HL-60/S4 treated with phorbol 12-myristate 13-acetate at 8.2 ng/mL for 4 days and 3 days (cell line): ENCODE data around the gene DNAH6.

ENCODE experiments used
- in situ Hi-C: fragments of 300-500 bp; cut with MboI; formaldehyde crosslinking; loops from 2 replicates; pipeline ENCODE4 v1.15.0; 2022; ENCODE audit warnings: low sequenced_read_pairs

The DNAH6 gene

DNA sequence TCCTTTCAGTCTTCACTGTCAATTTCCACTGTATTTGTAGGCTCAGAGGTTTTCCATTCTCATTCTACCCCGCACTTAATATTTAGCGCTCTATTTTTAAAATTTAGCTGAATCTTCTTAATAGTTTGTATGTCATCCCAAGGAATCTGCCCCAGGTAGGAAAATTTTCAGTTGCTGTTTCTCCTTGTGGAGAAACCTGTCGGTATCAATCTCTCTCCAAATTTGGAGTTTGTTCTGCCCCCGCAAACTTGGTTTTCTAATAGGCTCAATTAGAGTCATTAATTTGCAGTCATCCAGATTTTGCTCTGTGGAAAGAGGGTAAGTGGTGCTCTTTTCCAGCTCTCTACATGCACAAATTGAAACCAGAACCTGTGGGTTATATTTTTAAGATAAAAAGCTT, 87.6 kb downstream of the DNAH6 start:
- in situ Hi-C loops: no loop called here

DNA sequence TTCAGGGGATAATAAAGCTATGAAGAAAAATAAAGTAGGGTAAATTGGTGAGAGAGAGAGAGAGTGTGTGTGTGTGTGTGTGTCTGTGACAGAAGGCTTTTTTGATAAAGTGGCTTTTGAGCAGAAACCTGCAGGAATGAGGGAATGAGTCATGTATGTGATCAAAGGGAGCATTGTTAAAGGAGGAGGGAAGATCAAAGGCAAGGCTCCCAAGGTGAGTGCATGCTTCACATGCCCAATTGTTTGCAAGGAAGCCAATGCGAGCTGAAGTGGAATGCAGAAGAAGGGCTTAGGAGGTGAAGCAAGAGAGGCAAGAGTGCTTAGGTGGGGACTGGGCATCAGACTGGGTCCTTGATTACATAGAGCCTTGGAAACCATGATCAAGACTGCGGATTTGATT, 96.8 kb downstream of the DNAH6 start:
- in situ Hi-C loops: no loop called here

DNA sequence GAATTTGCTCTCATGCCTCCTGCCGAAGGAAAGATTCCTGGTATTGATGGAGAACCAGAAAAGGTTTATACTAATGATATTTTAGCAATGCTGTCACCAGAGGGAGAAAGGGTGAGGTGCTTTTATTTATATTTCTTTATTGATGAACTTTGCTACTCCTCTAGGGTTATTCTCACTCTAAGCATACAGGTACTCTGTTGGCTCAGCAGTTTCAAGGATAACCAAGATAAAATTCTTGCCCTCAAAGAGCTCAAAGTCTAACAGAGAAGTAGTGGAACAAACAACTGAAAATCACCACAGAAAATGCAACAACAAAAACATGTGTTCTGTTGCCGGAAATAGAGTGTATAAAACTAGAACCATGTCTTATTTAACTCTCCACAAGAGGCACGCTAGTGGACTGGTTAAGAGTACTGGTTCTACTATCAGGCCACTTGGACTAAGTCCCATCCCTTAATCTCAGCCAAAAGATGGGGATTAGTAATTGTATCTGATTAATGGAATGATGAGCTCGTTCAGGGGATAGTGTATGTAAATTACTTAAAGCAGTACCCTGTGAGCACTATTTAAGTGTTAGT, 103.6 kb downstream of the DNAH6 start:
- in situ Hi-C loops: no loop called here

DNA sequence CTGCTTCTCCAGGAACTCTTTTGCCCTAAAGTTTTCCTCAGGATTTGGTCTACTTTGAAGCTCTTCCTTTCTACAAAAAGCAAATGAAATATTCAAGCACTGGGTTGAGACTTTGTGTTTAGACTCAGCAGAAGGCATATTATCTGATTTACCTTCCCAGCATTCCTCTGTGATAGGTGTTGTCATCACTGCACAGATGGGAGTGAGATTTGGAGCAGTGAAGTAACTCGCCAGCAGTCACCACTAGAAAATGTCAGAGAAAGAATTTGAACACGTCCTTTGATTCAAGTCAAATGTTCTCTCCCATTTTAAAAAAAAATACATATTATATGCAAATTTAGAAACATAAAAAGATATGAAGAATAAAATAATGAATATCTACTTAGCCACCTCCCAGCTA, 112.2 kb downstream of the DNAH6 start:
- in situ Hi-C loops: no loop called here

DNA sequence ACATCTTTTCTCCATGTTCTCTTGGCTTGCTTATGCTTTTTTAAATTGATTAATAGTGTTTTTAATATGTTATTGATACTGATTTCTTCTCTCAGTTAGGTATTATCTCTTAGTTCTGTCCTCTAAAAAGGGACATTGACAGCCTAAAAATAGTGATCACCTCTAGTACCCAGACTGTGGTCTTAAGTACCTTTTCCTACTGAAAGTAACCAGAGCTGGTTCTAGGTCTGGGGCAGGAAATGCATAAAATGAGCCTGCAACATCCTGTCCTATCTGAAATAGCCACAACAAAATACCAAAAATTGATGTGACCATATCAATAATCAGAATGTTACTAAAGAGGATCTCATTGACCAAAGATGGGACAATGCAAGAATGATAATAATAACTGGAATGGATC, 113.3 kb downstream of the DNAH6 start:
- in situ Hi-C loops: no loop called here

DNA sequence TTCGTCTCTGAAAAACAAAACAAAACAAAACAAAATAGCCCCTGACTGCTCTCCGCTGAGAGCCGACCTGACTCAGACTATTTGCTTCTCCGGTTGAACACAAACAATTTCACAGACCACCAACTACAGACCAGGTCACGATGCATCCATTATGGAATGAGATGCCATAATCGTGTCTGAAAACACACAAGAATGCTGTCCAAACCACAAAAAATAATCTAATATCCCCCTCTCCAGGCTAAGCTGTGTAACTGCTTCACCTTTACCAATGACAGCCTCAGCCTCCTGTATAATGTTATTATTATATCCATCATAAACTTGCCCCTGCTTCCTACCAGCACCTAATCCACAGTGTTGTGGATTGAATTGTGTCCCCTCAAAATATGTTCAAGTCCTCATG, 114.7 kb downstream of the DNAH6 start:
- in situ Hi-C loops: no loop called here

DNA sequence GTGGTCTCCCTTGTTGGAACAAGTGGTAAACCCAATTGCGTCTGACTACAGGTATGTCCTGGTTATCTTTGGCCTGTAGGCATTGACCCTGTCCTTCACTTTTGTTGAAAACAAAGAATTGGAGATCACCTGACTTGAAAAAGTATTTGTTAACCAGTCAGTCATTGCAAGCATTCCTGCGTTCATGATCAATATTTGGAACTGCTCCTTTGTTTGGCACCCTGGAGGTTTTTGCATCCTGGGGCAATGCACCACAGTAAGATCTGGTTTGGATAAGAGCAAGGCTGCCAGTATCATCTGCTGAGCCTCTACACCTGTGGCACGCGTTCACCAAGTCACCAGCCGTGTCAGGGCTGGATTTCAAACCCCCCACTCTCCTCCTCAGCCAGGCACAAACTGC, 115.7 kb downstream of the DNAH6 start:
- in situ Hi-C loops: no loop called here

DNA sequence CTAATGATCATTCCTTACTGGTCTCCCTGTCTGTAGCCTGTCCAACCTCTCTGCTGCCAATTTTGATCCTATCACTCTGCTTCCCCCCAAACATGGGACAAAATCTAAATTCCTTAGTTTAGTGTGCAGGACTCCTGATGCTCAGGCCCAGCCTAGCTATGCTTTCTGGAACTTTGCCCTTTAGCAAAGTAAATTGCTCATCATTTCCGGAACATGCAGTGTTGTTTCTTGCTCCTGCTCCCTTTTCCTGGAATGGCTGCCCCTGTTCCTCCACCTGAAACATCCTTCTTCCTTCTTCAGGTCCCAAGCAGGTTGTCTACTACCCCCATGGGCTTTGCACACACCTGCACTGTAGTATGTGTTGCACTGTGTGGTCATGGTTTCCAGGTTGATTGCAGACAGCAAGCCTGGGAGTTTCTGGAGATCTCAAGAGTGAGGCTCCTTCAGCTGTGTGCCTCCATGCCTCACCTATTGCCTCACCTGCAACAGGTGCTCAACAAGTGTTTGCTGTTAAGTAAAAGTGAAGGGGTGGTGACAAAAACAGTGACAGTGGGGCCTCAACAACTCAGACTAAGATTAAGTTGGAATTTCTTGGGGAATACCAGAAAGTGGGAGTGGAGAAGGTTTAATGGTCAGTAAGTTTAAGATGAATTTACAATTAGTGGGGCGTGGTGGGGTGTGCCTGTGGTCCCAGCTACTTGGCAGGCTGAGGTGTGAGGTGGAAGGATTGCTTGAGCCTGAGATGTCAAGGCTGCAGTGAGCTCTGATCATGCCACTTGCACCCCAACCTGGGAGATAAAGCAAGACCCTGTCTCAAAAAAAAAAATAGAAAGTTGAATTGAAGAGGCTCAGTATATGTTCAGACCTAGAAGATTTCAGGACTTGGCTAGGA, 120.0 kb downstream of the DNAH6 start:
- in situ Hi-C loops: no loop called here

DNA sequence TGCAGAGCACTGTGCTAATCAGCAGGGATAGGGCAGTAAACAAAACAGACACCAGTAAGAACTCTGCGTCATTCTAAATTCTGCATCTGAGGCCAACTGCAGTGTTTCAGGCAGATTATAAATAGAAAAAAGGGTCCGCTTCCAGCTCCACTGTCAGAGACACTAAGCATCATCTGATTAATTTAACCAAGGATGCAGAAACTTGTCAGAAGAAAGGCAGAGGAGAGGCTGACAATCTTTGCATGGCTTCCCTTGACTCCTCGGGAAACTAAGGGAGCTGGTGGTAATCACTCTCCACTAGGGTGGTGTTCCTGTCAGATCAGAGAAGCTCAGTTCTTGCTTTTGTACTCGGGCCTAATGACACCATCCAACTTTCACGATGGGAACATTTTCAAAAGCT, 123.5 kb downstream of the DNAH6 start:
- in situ Hi-C loops: no loop called here

DNA sequence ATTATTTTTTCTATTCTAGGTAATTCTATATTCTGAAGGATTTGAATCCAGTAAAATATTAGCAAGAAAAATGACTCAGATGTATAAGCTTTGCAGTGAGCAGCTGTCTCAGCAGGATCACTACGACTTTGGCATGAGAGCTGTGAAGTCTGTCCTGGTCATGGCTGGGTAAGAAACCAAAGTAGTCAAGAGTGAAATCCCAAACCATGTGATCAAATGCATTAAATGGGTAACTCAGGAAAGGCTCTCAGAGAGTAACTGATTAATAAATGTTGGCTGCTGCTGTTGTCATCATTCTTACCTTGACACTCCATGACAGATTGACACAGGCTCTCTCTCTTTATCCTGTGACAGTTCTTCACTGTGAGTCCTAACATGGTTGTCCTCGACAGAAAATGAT, 124.1 kb downstream of the DNAH6 start:
- in situ Hi-C loops: no loop called here

DNA sequence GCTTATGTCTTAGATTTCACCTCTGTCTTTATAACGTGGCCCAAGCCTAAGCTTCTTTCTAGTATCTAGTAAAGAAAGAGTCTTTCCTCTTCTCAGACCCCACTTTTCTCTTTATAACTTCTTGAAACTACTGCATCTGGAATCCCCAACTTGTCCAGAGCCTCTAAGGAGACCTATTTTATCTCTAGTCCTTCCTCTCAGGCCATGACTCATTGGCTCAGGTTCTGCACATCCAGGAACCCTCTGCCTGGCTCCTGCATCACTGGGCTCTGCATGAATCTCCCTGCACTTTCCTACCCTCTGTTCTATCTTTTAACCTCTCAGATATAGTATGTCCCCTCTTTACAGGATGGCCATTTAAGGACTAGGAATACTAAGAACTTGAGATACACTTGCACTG, 124.7 kb downstream of the DNAH6 start:
- in situ Hi-C loops: no loop called here

DNA sequence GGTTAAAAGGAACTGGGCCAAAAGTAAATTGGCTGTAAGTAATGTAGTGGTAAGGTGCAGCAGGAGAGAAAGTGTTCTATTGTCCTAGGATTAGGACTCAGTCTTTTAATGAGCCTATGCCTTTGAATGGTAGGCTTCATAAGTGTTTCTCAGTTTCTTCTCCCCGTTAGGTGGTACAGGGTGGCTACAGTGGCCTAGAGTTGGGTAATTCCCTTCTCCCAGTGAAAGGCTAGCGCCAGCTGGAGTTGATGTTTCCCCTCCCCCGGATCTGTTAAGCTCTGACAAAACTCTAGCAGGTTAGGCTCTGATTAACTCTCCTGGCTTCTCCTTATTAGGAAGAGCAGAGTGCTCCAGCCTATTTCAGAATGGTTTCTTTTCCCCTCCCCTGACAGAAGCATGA, 127.7 kb downstream of the DNAH6 start:
- in situ Hi-C loops: no loop called here

DNA sequence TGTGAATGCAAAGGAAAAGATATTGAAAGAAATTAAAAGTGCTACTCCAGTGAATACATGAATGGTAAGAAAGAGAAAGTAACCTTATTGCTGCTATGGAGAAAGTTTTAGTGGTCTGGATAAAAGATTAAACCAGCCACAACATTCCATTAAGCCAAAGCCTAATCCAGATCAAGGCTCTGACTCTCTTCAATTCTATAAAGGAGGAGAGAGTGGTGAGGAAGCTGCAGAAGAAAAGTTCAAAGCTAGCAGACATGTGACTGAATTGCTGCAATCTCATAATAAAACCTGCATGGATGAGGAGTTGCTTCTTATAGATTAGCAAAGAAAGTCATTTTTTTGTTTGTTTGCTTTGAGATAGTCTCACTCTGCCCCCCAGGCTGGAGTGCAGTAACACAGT, 130.2 kb downstream of the DNAH6 start:
- in situ Hi-C loops: no loop called here

DNA sequence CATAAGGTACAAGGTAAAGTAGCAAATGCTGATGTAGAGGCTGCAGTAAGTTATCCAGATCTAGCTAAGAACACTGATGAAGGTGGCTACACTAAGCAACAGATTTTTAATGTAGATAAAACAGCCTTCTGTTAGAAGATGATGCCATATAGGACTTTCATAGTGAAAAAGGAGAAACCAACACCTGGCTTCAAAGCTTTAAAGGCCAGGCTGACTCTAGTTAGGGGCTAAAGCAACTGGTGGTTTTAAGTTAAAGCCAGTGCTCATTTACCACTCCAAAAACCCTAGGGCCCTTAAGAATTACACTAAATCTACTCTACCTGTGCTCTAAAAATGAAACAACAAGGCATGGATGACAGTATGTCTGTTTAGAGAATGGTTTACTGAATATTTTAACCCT, 131.0 kb downstream of the DNAH6 start:
- in situ Hi-C loops: no loop called here

DNA sequence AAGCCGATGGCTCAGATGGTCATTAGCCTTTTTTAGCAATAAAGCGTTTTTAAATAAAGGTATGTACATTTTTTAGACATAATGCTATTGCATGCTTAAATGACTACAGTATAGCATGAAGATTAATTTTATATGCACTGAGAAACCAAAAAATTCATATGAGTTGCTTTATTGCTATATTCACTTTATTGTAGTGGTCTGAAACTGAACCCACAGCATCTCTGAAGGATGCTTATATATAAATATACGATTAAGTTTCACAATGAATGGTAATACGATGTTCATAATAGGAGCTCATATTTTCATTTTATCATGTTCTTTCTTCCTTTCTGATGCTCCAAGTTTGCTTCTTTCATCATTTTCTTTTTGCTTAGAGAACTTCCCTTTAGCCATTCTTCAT, 132.8 kb downstream of the DNAH6 start:
- in situ Hi-C loops: no loop called here

DNA sequence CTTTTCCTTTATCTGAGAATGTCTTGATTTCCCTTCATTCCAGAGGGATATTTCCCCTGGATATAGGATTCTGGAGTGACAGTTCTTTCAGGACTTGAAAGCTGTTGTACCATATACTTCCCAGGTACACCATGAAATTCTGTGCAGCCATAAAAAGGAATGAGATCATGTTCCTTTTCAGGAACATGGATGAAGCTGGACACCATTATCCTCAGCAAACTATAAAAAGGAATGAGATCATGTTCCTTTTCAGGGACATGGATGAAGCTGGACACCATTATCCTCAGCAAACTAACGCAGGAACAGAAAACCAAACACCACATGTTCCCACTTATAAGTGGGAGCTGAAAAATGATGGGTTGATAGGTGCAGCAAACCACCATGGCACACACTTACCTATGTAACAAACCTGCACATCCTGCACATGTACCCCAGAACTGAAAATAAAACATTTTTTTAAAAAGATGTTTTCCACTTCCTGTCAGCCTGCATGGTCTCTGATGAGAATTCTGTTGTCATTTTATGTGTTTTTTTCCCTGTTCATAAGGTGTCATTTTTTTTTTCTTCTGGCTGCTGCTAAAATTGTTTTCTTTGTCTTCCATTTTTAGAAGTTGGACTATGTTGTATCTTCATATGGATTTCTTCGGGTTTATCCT, 133.3 kb downstream of the DNAH6 start:
- in situ Hi-C loops: no loop called here

DNA sequence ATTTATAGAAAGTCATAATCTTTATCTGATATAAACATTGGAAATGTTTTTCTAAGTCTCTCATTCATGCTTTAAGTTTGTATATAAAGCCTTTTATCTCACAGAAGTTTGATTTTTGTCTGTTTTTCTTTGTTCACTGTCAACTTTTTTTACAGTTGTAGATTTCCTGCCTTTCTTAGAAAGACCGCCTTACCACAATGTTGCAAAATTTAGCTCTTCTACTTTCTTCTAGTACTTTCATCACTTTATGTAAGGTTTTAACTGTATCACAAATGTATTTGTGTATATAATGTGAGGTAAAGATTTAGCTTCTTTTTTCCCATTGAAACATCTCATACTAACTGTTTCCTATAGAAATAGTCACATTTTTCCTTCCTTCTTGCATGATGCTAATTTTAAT, 136.1 kb downstream of the DNAH6 start:
- in situ Hi-C loops: no loop called here

DNA sequence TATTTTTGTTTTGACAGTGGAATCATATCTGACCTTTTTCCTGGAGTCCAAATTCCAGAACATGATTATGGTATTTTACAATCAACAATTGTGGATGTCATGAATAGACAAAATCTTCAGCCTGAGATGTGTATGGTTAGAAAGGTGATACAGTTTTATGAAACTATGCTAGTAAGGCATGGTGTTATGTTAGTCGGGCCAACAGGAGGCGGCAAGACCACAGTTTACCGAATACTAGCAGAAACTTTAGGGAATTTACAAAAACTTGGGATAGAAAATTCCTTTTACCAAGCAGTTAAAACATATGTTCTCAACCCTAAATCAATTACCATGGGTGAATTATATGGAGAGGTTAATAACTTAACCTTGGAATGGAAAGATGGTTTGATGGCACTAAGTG, 137.0 kb downstream of the DNAH6 start:
- in situ Hi-C loops: no loop called here

DNA sequence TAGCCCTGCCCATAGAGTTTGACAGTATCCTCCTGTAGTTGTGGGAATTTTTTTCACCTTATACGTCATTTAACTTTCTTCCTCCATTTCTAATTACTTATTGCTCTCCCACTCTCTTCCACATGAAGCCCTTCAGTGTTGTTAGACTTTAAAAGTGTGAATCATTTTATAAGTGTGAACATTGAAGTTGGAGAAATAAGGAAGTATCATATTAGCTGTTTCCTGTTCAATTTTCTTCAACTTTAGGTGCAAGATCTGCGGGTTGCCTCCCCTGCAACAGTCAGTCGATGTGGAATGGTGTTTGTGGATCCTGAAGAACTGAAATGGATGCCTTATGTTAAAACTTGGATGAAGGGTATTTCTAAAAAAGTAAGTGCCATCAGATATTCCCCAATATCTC, 138.1 kb downstream of the DNAH6 start:
- in situ Hi-C loops: no loop called here

DNA sequence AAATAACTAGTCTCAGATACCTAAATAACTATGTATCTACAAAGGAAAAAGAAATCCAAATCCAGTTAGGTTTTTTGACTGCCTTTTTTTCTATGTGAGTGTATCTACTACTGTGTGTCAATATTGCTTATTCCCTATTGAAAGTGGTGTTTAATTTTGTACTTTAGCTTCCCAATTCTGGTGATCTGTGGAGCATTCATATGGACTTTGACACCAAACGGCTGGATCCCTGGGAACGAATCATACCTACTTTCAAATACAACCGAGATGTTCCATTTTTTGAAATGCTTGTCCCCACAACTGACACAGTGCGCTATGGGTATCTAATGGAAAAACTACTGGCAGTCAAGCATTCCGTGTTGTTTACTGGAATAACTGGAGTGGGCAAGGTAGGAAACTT, 152.8 kb downstream of the DNAH6 start:
- in situ Hi-C loops: no loop called here

DNA sequence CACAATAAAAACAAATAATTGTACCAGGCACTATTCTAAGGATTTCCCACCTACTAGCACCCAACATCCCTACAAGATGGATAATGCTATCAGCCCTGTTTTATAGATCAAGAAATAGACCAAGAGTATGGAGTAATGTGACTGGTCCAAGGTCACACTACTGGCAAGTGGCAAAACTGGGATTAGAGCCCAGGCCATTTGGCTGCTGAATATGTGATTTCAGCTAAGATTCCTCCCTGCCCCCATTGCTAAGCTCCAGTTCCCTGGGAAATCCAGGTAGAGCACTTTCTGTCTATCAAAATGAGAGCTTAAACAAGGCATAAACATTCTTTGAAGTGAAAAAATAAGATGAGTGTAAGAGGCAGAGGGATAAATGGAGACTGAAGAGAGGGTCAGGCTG, 157.8 kb downstream of the DNAH6 start:
- in situ Hi-C loops: no loop called here

DNA sequence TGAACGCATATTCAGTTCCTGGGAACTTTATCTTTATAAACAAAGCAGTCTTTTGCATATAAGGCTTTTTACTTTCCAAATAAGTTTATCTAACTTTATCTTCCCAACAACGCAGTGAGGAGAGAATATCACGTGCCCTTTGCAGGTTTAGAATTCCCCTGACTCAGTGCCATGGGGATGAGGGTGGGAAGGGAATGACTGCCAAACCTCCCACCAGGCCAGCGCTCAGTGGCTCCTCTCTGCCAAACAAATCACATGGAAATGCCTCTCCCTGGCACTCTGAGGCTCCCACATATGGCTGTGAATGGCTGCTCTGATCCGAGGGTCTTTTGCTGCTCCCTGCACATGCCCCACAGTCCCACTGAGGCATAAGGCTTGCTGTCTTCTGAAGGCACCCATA, 158.3 kb downstream of the DNAH6 start:
- in situ Hi-C loops: no loop called here
